ENCODE data around the gene LDLRAD4.

- no peak for TF ChIP-seq CTCF (conservative IDR thresholded peaks at IDR 0.05; ENCODE audit: low read depth in 2 of 2)
- TF ChIP-seq ETS1 (IDR thresholded peaks at IDR 0.05): no peak
- no peak for TF ChIP-seq EZH2 (IDR thresholded peaks at IDR 0.05; ENCODE audit: low read depth, unreplicated experiment)
- TF ChIP-seq NANOG (IDR thresholded peaks at IDR 0.05; ENCODE audit: borderline replicate concordance): no peak
- no peak for TF ChIP-seq POLR2AphosphoS5 (IDR thresholded peaks at IDR 0.05; ENCODE audit: low read depth)
- TF ChIP-seq REST (IDR thresholded peaks at IDR 0.05; ENCODE audit: unreplicated experiment): no peak
- TF ChIP-seq JUNB (IDR thresholded peaks at IDR 0.05; ENCODE audit: unreplicated experiment): no peak
- no peak for TF ChIP-seq CREB1 (CRISPR knock-in tag; IDR thresholded peaks at IDR 0.05; ENCODE audit: low read depth)
- no peak for TF ChIP-seq EZH2phosphoT487 (IDR thresholded peaks at IDR 0.05; ENCODE audit: unreplicated experiment)
- no peak for TF ChIP-seq ZNF331 (CRISPR knock-in tag; IDR thresholded peaks at IDR 0.05; ENCODE audit: low read depth)
- TF ChIP-seq ZNF114 (CRISPR knock-in tag; IDR thresholded peaks at IDR 0.05): no peak
- no peak for TF ChIP-seq ZNF462 (CRISPR knock-in tag; IDR thresholded peaks at IDR 0.05)
- no peak for TF ChIP-seq STAT1 (IDR thresholded peaks at IDR 0.05; ENCODE audit: unreplicated experiment)
Measured at GRCh38 chr18:13303756-13304364, 85.3 kb downstream of the LDLRAD4 start.

All from GM23338 (cell line).